ENCODE measurements around the gene CYTH1.

DNA sequence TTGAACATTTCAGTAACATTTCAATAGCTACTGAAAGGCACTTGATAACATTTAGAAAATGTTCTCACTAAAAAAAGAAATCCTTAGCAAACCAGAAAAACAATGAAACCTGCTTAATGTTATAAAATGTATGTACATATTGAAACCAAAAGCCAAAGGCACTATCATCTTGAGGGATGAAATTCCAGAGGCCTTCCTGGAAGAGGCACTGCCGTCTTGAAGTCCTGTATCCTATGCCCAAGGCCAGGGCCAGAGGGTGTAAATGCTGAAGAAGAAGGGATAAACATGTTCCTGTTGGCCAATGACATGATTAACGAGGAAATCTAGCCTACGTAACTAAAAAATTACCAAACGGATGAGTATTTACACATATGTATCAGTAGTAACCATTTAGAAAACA, 147.9 kb downstream of the CYTH1 start:
- no peak for TF ChIP-seq EZH2 (IDR thresholded peaks at IDR 0.05; ENCODE audit: insufficient read depth, poor library complexity, severe bottlenecking)
- no peak for TF ChIP-seq EZH2phosphoT487 (IDR thresholded peaks at IDR 0.05; ENCODE audit: insufficient read depth, low read depth)

Data from GM23248 (cell line).